Kidney epithelial cell (primary cell): ENCODE measurements around the gene SPAG16. TPM values are rescaled to one million over a fixed set of nuclear protein-coding genes. Genes with fewer than 3 reads are reported as not detected.

ENCODE experiments used
- DNase-seq: peaks from one replicate; pipeline ENCODE4 v3.0.0-alpha.2; 2010; ENCODE audit warnings: low read depth
- H3K27me3 ChIP-seq: 2 replicates; pipeline ENCODE4 v1.6.0; 2011; ENCODE audit warnings: low read length; ENCODE audit not compliant: control insufficient read depth, insufficient read depth
- H3K36me3 ChIP-seq: 2 replicates; pipeline ENCODE4 v1.5.1; 2011; ENCODE audit warnings: low read length; ENCODE audit not compliant: control insufficient read depth, insufficient read depth
- H3K4me3 ChIP-seq: 2 replicates; pipeline ENCODE4 v1.5.1; 2011; ENCODE audit warnings: low read depth, mild to moderate bottlenecking, control low read depth, low read length
- total RNA-seq: library from RNA; depleted of rRNA; stranded (reverse); fragments of >200 nt; gene quantifications from 2 replicates; pipeline ENCODE4 v1.2.3, GENCODE V29; 2015
- TF ChIP-seq, protein P1 (sequence below): IDR thresholded peaks from 2 replicates; pipeline ENCODE4 v1.5.1; 2011; ENCODE audit warnings: mild to moderate bottlenecking, moderate library complexity, low read length, control low read depth, inconsistent platforms; ENCODE audit not compliant: insufficient read depth, poor library complexity, severe bottlenecking

Gene SPAG16
- total RNA-seq, 1 donor from 2014 or later, result 16.1 TPM

DNA sequence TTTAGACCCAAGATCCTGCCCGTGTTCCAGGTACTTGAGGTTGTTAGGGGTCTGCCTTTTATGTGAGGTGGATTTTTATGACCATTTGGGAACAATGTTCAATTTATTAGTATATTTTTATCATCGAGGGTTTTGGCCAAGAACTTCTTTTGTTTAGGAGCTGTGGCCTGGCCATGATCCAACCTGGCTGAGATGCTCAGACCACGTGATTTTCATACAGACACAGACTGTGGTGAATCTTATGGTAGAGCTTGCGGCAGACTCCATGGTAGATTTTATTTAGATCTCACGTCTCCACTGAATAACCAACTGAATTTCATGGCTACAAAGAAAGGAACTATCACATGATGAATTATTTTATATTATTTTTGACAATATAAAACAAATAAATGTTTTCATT, 721.1 kb downstream of the SPAG16 start:
- TF ChIP-seq, protein P1, sequence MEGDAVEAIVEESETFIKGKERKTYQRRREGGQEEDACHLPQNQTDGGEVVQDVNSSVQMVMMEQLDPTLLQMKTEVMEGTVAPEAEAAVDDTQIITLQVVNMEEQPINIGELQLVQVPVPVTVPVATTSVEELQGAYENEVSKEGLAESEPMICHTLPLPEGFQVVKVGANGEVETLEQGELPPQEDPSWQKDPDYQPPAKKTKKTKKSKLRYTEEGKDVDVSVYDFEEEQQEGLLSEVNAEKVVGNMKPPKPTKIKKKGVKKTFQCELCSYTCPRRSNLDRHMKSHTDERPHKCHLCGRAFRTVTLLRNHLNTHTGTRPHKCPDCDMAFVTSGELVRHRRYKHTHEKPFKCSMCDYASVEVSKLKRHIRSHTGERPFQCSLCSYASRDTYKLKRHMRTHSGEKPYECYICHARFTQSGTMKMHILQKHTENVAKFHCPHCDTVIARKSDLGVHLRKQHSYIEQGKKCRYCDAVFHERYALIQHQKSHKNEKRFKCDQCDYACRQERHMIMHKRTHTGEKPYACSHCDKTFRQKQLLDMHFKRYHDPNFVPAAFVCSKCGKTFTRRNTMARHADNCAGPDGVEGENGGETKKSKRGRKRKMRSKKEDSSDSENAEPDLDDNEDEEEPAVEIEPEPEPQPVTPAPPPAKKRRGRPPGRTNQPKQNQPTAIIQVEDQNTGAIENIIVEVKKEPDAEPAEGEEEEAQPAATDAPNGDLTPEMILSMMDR, result no peak
- H3K36me3 ChIP-seq, result no peaks in the 10 kb centered on the region
- no peak for DNase-seq
- no peaks in the 10 kb centered on the region for H3K27me3 ChIP-seq
- H3K4me3 ChIP-seq, result no peak overlapping the region

- TF ChIP-seq, protein P1, result no peak
- H3K4me3 ChIP-seq, result no peak overlapping the region
- no peak for DNase-seq
- H3K27me3 ChIP-seq, result no peaks in the 10 kb centered on the region
- H3K36me3 ChIP-seq, result no peaks in the 10 kb centered on the region
Measured at GRCh38 chr2:214006601-214007000, 722.3 kb downstream of the SPAG16 start.

- no peak overlapping the region for H3K4me3 ChIP-seq
- no peaks in the 10 kb centered on the region for H3K27me3 ChIP-seq
- TF ChIP-seq, protein P1, result no peak
- DNase-seq, result no peak
- no peaks in the 10 kb centered on the region for H3K36me3 ChIP-seq
Measured at GRCh38 chr2:214011676-214012075, 727.4 kb downstream of the SPAG16 start.

DNA sequence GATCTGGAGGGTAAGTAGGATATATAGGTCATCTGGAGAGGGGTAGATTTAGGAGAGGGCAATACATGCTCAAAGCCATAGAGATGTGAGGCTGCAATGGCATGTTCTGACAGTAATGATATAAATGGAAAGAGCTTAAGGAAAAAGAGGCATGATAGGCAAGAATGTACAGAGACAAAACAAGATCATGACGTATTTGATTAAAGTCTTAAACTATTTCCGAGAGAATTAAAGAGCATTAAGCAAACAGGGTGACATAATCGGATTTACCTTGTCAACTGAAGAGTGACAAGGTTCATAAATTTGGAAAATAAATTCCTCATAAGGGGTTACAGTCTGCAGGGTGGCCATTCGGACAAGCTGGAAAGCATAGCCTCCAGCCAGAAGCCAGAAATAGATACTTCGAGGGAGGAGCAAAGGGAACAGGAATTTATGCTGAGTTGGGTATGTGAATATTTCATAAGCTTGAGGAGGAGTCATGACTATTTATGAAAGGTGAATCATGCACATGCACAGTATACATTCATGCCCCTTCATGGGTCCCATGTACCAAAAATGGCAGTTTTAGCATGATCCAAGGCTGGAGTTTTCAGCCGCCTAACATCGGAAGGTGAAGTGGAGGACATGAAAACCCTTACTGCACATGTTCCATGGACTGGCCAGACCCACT, 730.4 kb downstream of the SPAG16 start:
- no peak for DNase-seq

DNA sequence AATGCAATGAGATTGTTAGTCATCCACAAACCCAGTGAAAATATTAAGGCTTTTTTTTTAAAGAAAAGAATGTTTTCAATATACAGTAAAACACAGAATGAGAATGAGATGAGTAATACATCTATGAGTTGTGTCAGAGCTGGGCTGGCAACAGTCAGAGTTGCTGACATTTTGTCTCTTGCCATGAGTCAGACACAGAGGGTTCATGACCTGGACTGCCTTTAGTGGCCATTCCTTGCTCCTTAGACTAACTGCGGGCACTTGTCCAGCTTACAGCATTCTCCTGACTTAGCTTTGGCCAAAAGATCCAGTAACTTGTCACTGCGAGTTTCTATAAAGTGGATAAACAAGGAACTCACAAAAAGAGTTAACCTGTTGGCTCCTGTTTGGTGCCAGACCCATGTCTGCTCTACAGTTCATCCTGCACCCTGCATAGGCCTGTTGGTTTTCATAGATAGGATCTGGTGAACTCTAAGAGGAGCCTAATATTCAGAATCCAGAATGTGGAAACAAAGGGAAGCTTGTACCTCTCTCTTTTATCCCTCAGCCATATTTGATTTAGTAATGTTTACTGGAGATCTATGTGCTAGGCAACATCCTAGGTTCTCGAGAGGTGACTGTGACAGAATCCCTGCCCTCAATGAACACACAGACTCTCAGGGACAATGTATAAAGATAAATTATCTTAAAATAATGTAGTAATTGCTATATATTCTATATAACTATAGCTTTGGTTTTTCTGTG, 735.1 kb downstream of the SPAG16 start:
- Histone ChIP-seq H3K4me3 (no peak overlapping the region), H3K27me3 (no peaks in the 10 kb centered on the region), H3K36me3 (no peaks in the 10 kb centered on the region)
- TF ChIP-seq, protein P1, result no peak
- peak; percentile 67 for DNase-seq

More for the DNA sequence above, 730.4 kb downstream of the SPAG16 start:
- H3K4me3 ChIP-seq, result no peak overlapping the region
- H3K36me3 ChIP-seq, result no peaks in the 10 kb centered on the region
- no peaks in the 10 kb centered on the region for H3K27me3 ChIP-seq
- TF ChIP-seq, protein P1, result no peak
